NB4 (cell line): ENCODE measurements around the gene MNS1.

ENCODE experiments used
- CTCF ChIP-seq: IDR thresholded peaks from one replicate; pipeline ENCODE4 v1.5.1; 2012; ENCODE audit warnings: low read depth, low read length
- MAX ChIP-seq: IDR thresholded peaks from 2 replicates; pipeline ENCODE4 v1.6.1; 2011; ENCODE audit warnings: low read depth, low read length
- POLR2A ChIP-seq: IDR thresholded peaks from 2 replicates; pipeline ENCODE4 v1.6.1; 2011; ENCODE audit warnings: mild to moderate bottlenecking; ENCODE audit not compliant: insufficient read length; ENCODE audit errors: extremely low read depth

- no peak for TF ChIP-seq CTCF
- TF ChIP-seq POLR2A: no peak
- no peak for TF ChIP-seq MAX
Observed at GRCh38 chr15:56468401-56468800, 3.5 kb upstream of the MNS1 start.
